Gastrocnemius medialis (tissue), 4 donors: ENCODE results near the gene PRRC2C.

ENCODE experiments used
- CTCF ChIP-seq, 5 experiments: fragments of 450-650 bp in 3 of 5; fragments of 200-600 bp in 2 of 5; sonication (generic) in 2 of 5; IDR thresholded peaks in 4 of 5; conservative IDR thresholded peaks in 1 of 5; 1 replicate in 4 of 5; 2 replicates in 1 of 5; pipeline ENCODE4 v1.5.1; 2016 to 2019; ENCODE audit warnings: antibody characterized with exemption in 5 of 5, mild to moderate bottlenecking in 3 of 5, moderate library complexity in 3 of 5
- POLR2A ChIP-seq, 2 donors: fragments of 450-650 bp; IDR thresholded peaks; one replicate each; pipeline ENCODE4 v1.6.1; 2017; ENCODE audit warnings: antibody characterized with exemption in 2 of 2, mild to moderate bottlenecking in 2 of 2, moderate library complexity in 2 of 2

- no peak for TF ChIP-seq CTCF (IDR thresholded peaks at IDR 0.05 in 4 of 5, conservative IDR thresholded peaks at IDR 0.05 in 1 of 5)
- TF ChIP-seq POLR2A (IDR thresholded peaks at IDR 0.05), result no peak
Measured at GRCh38 chr1:171513743-171514142, 28.4 kb downstream of the PRRC2C start.
